ENCODE measurements around the gene CCDC134.

Gene CCDC134

DNA sequence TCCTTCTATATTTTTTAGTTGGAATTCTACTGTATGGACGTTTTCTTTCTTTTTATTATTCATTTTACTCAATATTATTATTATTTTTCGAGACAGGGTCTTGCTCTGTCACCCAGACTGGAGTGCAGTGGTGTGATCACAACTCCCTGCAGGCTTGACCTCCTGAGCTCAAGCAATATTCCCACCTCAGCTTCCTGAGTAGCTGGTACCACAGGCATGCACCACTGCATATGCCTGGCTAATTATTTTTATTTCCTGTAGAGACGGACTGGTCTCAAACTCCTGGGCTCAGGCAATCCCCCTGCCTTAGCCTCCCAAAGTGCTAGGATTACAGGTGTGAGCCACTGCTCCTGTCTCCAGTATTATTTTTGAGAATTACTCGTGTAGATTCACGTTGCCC lies 34.0 kb upstream of the CCDC134 start:
- H3K4me3 ChIP-seq (ENCODE audit: low read depth, low read length): no peak overlapping the region
- TF ChIP-seq, protein P1, sequence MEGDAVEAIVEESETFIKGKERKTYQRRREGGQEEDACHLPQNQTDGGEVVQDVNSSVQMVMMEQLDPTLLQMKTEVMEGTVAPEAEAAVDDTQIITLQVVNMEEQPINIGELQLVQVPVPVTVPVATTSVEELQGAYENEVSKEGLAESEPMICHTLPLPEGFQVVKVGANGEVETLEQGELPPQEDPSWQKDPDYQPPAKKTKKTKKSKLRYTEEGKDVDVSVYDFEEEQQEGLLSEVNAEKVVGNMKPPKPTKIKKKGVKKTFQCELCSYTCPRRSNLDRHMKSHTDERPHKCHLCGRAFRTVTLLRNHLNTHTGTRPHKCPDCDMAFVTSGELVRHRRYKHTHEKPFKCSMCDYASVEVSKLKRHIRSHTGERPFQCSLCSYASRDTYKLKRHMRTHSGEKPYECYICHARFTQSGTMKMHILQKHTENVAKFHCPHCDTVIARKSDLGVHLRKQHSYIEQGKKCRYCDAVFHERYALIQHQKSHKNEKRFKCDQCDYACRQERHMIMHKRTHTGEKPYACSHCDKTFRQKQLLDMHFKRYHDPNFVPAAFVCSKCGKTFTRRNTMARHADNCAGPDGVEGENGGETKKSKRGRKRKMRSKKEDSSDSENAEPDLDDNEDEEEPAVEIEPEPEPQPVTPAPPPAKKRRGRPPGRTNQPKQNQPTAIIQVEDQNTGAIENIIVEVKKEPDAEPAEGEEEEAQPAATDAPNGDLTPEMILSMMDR (IDR thresholded peaks at IDR 0.05; ENCODE audit: borderline replicate concordance, insufficient read depth, low read depth, low read length): no peak

- TF ChIP-seq, protein P1 (IDR thresholded peaks at IDR 0.05; ENCODE audit: borderline replicate concordance, insufficient read depth, low read depth, low read length): no peak
- no peak overlapping the region for H3K4me3 ChIP-seq (ENCODE audit: low read depth, low read length)
Measured at GRCh38 chr22:41768430-41768829, 32.0 kb upstream of the CCDC134 start.

DNA sequence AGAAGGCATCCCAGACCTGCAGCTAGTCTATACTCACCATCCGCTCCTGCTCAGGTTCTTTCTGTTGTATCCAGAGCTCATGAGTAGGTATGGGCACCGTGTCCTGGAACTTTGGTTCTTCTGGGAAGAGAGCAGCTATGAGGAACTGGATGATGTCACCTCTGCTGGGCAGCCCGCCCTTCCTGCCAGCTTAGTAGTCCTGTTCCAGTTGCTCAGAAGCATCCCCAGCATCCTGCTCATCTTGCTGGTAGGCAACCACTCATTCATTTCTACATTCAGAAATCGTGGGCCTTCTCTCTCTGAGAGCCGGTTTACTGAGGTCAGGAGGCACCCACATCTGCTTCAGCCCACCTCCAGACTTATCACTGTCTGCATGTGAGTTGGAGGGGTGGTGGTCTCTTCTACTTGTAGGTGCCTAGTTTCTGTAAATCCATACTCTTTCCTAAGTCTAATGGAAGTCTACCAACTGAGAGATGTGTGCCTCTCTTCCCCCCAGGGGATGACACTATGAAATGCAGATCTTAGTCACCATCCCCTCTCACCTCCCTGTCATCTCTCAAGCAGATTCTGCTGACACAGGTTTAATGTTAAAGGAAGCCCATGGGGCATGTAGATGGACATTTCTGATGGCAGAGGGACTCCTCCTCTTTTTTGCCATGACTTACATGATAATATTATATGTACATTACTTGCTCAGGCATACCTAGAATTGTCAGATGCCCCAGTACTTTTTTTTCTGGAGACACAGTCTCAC lies 29.6 kb upstream of the CCDC134 start:
- no peak overlapping the region for H3K4me3 ChIP-seq (ENCODE audit: low read depth, low read length)
- TF ChIP-seq, protein P1 (IDR thresholded peaks at IDR 0.05; ENCODE audit: borderline replicate concordance, insufficient read depth, low read depth, low read length): no peak

GRCh38 chr22:41772198-41772597 lies 28.3 kb upstream of the CCDC134 start:
- no peak overlapping the region for H3K4me3 ChIP-seq (ENCODE audit: low read depth, low read length)
- TF ChIP-seq, protein P1 (IDR thresholded peaks at IDR 0.05; ENCODE audit: borderline replicate concordance, insufficient read depth, low read depth, low read length): no peak

- no peak overlapping the region for H3K4me3 ChIP-seq (ENCODE audit: low read depth, low read length)
- TF ChIP-seq, protein P1 (IDR thresholded peaks at IDR 0.05; ENCODE audit: borderline replicate concordance, insufficient read depth, low read depth, low read length): no peak
Measured at GRCh38 chr22:41772645-41773044, 27.8 kb upstream of the CCDC134 start.

GRCh38 chr22:41775338-41775737 lies 25.1 kb upstream of the CCDC134 start:
- H3K4me3 ChIP-seq (ENCODE audit: low read depth, low read length): no peak overlapping the region
- TF ChIP-seq, protein P1 (IDR thresholded peaks at IDR 0.05; ENCODE audit: borderline replicate concordance, insufficient read depth, low read depth, low read length): no peak

DNA sequence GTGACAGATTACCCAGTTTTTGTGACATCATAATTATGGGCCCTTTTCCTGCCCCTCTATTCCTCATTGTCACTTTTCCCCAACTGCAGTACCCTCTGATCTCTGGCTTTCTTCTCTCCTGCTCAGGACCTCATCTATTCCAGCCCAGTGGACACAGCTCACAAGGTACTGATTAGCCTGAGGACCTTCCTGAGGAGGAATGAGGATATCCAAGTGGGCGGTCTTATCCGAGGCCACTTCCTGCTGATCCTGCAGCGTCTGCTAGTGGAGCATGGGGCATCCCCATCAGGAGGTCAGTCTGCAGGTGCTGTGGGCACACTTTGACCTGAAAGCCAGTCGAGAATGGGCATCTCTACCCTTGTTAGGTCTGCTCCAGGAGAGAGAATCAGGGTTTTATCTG lies 24.5 kb upstream of the CCDC134 start:
- TF ChIP-seq, protein P1 (IDR thresholded peaks at IDR 0.05; ENCODE audit: borderline replicate concordance, insufficient read depth, low read depth, low read length): no peak
- no peak overlapping the region for H3K4me3 ChIP-seq (ENCODE audit: low read depth, low read length)

All from GM12875 (cell line).